ENCODE data around the gene C12orf56.
"Not testable (repeated sequence)": the region's sequence is repeated elsewhere in the genome, so short reads cannot be mapped to it uniquely, and the experiment has no call there.

The C12orf56 gene

DNA sequence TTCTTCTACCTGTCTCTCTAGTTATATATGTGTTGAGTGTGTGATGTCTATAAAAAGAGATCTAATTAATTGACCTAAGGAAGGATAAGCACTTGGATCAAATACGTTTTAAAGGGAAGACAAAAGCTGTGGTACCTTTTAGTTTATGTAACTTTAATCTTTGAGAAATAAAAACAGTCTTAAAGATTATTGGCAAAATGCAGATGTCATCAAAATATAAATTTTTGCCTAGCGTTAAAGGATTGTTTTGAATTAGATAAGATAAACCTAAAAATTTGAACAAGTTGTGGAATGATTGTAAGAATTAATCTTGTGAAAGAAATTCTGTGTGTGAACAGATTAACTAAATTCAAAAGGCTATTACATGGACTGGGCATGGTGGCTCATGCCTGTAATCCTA, 42.9 kb downstream of the C12orf56 start:
- H3K27ac ChIP-seq (ENCODE audit: low read depth, low read length): no peak overlapping the region
- no peak overlapping the region for H3K4me3 ChIP-seq (ENCODE audit: low read depth in 1 of 5, low read length in 5 of 5)
- no peaks in the 10 kb centered on the region for H3K36me3 ChIP-seq (ENCODE audit: control insufficient read depth in 5 of 5, insufficient read depth in 5 of 5, low read length in 5 of 5)
- no peaks in the 10 kb centered on the region for H3K27me3 ChIP-seq (ENCODE audit: control insufficient read depth in 5 of 5, insufficient read depth in 4 of 5, low read length in 5 of 5)
- H3K9ac ChIP-seq (ENCODE audit: low read length in 5 of 5): no peak overlapping the region
- H3K9me3 ChIP-seq (ENCODE audit: control insufficient read depth in 5 of 5, low read length in 5 of 5): peaks cover 0 to 13% (median 5%) of the 10 kb centered on the region in 5 donors
- no peaks in the 10 kb centered on the region for H3K4me1 ChIP-seq (ENCODE audit: control insufficient read depth in 5 of 5, insufficient read depth in 5 of 5, low read length in 5 of 5)

DNA sequence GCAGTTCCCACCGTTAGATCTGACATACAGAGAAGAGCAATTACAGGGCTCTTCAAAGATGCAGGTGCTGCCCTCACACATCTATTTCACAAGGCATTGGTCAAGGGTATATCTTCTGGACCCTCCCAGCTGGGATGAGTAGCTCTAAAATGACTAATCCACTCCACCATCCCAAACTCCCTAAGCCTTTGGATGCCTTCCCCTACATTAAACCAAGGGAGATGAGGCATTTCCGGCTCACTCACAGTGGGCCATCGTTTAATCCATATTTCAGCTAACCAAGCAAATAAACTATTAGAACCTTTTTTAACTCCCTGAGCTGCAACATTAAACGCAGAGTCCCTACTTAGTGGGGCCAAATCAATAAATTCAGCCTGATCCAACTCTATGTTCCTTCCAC, 45.9 kb downstream of the C12orf56 start:
- not testable (repeated sequence) for H3K4me1 ChIP-seq (ENCODE audit: control insufficient read depth in 5 of 5, insufficient read depth in 5 of 5, low read length in 5 of 5); H3K27me3 ChIP-seq (ENCODE audit: control insufficient read depth in 5 of 5, insufficient read depth in 4 of 5, low read length in 5 of 5); H3K36me3 ChIP-seq (ENCODE audit: control insufficient read depth in 5 of 5, insufficient read depth in 5 of 5, low read length in 5 of 5); H3K4me3 ChIP-seq (ENCODE audit: low read depth in 1 of 5, low read length in 5 of 5); H3K9ac ChIP-seq (ENCODE audit: low read length in 5 of 5); H3K27ac ChIP-seq (ENCODE audit: low read depth, low read length)
- H3K9me3 ChIP-seq (ENCODE audit: control insufficient read depth in 5 of 5, low read length in 5 of 5): peaks cover 0 to 13% (median 0%) of the 10 kb centered on the region in 5 donors

DNA sequence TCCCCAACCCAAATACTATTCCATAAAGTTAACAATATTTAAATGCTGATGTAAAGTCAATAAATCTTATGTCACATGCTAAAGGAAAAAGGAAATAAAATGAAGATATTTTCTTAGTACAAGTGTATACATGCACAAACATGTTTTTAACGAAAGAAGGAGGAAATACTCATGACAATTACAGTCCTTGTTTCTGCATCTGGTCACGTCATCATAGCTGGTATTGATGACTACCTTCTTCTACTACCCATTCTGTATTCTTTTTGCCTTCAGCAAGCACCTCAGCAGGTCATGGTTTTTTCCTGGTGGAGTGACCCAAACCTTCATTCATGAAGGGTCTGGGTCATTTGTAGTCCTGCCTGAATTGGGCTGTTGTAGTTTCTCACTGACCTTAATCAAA, 50.0 kb downstream of the C12orf56 start:
- H3K4me1 ChIP-seq (ENCODE audit: control insufficient read depth in 5 of 5, insufficient read depth in 5 of 5, low read length in 5 of 5): not testable (repeated sequence)

DNA sequence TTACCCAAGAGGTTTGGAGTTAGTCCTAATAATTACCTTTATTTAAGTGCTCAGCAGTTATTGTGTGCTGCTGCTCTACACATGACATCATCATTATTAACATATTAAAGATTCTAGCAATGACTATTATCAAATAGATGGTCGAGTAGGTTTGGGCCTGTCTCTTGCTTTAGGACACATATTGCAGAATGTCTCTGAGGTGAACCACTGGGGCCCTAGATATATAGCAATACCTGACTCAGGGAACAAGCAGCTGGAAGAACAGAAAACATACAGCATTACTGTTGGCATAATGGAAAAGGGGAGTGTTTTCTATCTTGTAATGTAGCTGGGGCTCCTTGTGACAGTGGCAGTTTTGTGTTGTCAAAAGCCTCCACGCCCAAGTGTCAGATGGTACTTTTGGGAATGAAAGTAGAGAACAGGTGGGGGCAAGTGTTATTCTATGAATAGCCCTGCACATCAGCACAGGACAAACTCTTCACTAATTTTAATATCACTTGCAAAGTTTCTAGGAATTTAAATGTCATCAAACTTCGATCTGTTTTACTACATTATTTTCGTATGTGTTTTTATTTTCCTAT, 54.6 kb downstream of the C12orf56 start:
- H3K4me1 ChIP-seq (ENCODE audit: control insufficient read depth in 5 of 5, insufficient read depth in 5 of 5, low read length in 5 of 5): no peaks in the 10 kb centered on the region
- no peak overlapping the region for H3K9ac ChIP-seq (ENCODE audit: low read length in 5 of 5)
- no peaks in the 10 kb centered on the region for H3K36me3 ChIP-seq (ENCODE audit: control insufficient read depth in 5 of 5, insufficient read depth in 5 of 5, low read length in 5 of 5)
- H3K9me3 ChIP-seq (ENCODE audit: control insufficient read depth in 5 of 5, low read length in 5 of 5): no peaks in the 10 kb centered on the region
- no peak overlapping the region for H3K4me3 ChIP-seq (ENCODE audit: low read depth in 1 of 5, low read length in 5 of 5)
- H3K27ac ChIP-seq (ENCODE audit: low read depth, low read length): no peak overlapping the region
- no peaks in the 10 kb centered on the region for H3K27me3 ChIP-seq (ENCODE audit: control insufficient read depth in 5 of 5, insufficient read depth in 4 of 5, low read length in 5 of 5)

More for the DNA sequence above, 50.0 kb downstream of the C12orf56 start:
- H3K4me3 ChIP-seq (ENCODE audit: low read depth in 1 of 5, low read length in 5 of 5); H3K27me3 ChIP-seq (ENCODE audit: control insufficient read depth in 5 of 5, insufficient read depth in 4 of 5, low read length in 5 of 5); H3K36me3 ChIP-seq (ENCODE audit: control insufficient read depth in 5 of 5, insufficient read depth in 5 of 5, low read length in 5 of 5); H3K27ac ChIP-seq (ENCODE audit: low read depth, low read length); H3K9ac ChIP-seq (ENCODE audit: low read length in 5 of 5): not testable (repeated sequence)
- peaks cover 0 to 13% (median 0%) of the 10 kb centered on the region in 5 donors for H3K9me3 ChIP-seq (ENCODE audit: control insufficient read depth in 5 of 5, low read length in 5 of 5)

DNA sequence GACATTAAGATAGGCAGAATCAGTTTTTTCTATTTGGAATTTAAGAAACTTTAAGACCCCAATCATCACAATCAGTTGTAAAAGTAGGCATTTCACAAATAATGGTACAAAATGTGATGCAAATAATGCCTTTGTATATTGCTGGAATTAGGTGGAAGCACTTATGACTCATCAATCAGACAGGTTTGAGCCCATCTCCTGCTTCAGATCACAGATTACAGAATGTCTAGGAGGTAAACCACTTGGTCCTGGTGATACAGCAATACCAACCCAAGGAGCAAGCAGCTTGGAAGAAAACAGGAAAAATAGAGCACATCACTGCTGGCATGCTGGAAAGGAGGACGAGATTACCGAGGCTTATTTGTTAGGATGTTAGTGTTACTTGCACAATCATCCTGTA, 57.6 kb downstream of the C12orf56 start:
- Histone ChIP-seq H3K9ac (ENCODE audit: low read length in 5 of 5) (no peak overlapping the region), H3K27me3 (ENCODE audit: control insufficient read depth in 5 of 5, insufficient read depth in 4 of 5, low read length in 5 of 5) (no peaks in the 10 kb centered on the region), H3K4me1 (ENCODE audit: control insufficient read depth in 5 of 5, insufficient read depth in 5 of 5, low read length in 5 of 5) (no peaks in the 10 kb centered on the region), H3K4me3 (ENCODE audit: low read depth in 1 of 5, low read length in 5 of 5) (no peak overlapping the region), H3K9me3 (ENCODE audit: control insufficient read depth in 5 of 5, low read length in 5 of 5) (no peaks in the 10 kb centered on the region), H3K27ac (ENCODE audit: low read depth, low read length) (no peak overlapping the region), H3K36me3 (ENCODE audit: control insufficient read depth in 5 of 5, insufficient read depth in 5 of 5, low read length in 5 of 5) (no peaks in the 10 kb centered on the region)

DNA sequence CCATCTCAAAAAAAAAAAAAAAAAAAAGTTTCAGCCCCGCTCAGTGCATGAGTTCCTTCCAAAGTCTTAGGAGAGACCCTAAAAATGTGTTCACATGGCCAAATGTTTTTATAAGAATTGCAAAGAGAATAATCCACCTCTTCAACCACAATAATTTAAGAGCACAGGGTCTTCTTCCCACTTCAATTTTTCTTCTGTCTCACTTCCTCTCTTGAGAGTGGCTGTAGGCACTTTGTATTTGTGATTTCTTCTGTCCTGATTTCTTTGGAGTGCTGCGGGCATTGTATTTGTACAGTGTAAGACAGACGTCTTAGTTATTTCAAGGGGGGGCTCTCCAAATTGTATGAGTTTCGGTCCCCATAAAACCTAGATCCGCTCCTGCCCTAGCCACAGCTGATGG, 58.3 kb downstream of the C12orf56 start:
- H3K9ac ChIP-seq (ENCODE audit: low read length in 5 of 5): no peak overlapping the region
- H3K4me3 ChIP-seq (ENCODE audit: low read depth in 1 of 5, low read length in 5 of 5): no peak overlapping the region
- H3K27ac ChIP-seq (ENCODE audit: low read depth, low read length): no peak overlapping the region
- H3K27me3 ChIP-seq (ENCODE audit: control insufficient read depth in 5 of 5, insufficient read depth in 4 of 5, low read length in 5 of 5): no peaks in the 10 kb centered on the region
- no peaks in the 10 kb centered on the region for H3K9me3 ChIP-seq (ENCODE audit: control insufficient read depth in 5 of 5, low read length in 5 of 5)
- no peaks in the 10 kb centered on the region for H3K36me3 ChIP-seq (ENCODE audit: control insufficient read depth in 5 of 5, insufficient read depth in 5 of 5, low read length in 5 of 5)
- no peaks in the 10 kb centered on the region for H3K4me1 ChIP-seq (ENCODE audit: control insufficient read depth in 5 of 5, insufficient read depth in 5 of 5, low read length in 5 of 5)

DNA sequence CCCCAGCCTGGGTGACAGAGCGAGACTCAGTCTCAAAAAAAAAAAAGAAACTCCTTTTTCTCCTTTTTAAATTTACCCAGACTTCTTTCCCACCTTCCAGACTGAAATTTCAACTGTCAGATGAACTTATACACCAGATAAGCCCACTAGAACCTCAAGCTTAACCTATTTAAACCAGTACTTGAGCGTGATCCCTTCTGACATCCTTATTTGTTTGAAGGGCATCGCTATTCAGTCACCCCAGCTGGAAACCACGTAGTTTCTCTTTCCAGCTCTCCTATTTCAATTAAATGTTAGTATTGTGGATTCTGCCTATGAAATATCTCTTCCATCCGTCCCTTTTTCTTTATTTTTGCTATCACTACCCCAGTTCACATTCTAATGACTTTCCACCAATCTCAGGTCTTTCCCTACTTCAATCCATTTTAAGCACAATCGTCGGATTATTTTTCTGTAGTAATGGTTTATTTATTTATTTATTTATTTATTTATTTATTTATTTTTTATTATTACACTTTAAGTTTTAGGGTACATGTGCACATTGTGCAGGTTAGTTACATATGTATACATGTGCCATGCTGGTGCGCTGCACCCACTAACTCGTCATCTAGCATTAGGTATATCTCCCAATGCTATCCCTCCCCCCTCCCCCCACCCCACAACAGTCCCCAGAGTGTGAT, 61.4 kb downstream of the C12orf56 start:
- H3K27ac ChIP-seq (ENCODE audit: low read depth, low read length); H3K4me3 ChIP-seq (ENCODE audit: low read depth in 1 of 5, low read length in 5 of 5); H3K36me3 ChIP-seq (ENCODE audit: control insufficient read depth in 5 of 5, insufficient read depth in 5 of 5, low read length in 5 of 5); H3K9me3 ChIP-seq (ENCODE audit: control insufficient read depth in 5 of 5, low read length in 5 of 5); H3K9ac ChIP-seq (ENCODE audit: low read length in 5 of 5); H3K4me1 ChIP-seq (ENCODE audit: control insufficient read depth in 5 of 5, insufficient read depth in 5 of 5, low read length in 5 of 5); H3K27me3 ChIP-seq (ENCODE audit: control insufficient read depth in 5 of 5, insufficient read depth in 4 of 5, low read length in 5 of 5): not testable (repeated sequence)

DNA sequence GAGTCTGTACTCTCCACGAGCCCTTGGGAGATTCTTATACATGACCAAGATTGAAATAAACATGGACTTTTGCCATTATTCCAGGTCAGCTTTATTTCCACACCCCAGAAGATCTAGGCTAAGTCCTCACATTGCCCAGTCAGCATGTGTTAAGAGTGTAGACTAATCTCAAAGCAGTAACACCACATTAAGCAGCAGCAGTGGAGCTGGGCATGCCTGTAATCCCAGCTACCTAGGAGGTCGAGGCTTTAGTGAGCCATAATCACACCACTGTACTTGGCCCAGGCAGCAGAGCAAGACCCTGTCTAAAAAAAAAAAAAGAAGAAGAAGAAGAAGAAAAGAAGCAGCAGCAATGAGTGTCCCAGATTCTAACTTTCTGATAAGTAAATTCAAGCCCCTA, 65.5 kb downstream of the C12orf56 start:
- Histone ChIP-seq H3K27me3 (ENCODE audit: control insufficient read depth in 5 of 5, insufficient read depth in 4 of 5, low read length in 5 of 5) (no peaks in the 10 kb centered on the region), H3K4me3 (ENCODE audit: low read depth in 1 of 5, low read length in 5 of 5) (no peak overlapping the region), H3K9ac (ENCODE audit: low read length in 5 of 5) (no peak overlapping the region), H3K9me3 (ENCODE audit: control insufficient read depth in 5 of 5, low read length in 5 of 5) (no peaks in the 10 kb centered on the region), H3K27ac (ENCODE audit: low read depth, low read length) (no peak overlapping the region), H3K36me3 (ENCODE audit: control insufficient read depth in 5 of 5, insufficient read depth in 5 of 5, low read length in 5 of 5) (no peaks in the 10 kb centered on the region), H3K4me1 (ENCODE audit: control insufficient read depth in 5 of 5, insufficient read depth in 5 of 5, low read length in 5 of 5) (no peaks in the 10 kb centered on the region)

DNA sequence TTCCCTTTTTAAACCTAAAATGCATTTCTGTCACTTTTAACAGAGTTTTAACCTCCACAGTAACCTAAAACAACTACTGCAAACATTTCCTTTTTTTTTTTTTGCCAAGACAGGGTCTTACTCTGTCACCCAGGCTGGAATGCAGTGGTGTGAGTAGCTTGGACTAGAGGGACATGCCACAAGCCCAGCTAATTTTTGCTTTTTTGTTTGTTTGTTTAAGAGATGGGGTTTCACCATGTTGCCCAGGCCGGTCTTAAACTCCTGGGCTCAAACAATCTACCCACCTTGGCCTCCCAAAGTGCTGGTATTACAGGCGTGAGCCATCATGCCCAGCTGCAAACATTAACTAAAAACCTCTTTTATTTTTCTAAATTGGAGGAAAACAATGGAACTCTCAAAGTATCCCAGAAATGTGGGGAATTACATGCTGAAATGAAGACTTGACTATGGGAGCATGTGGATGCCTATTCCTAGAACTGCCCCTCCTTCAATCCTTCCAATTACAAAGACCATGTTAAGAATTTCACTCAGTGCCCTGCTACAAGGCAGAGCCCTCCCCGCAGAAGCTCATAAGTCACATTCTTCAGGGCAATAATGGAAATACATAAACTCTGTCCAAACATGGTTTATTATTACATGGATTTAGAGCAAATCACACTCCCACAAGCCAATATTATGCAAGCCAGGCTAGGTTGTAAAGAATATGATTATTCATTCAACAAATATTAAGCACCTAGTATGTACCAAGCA, 66.9 kb downstream of the C12orf56 start:
- H3K27ac ChIP-seq (ENCODE audit: low read depth, low read length): no peak overlapping the region
- no peak overlapping the region for H3K4me3 ChIP-seq (ENCODE audit: low read depth in 1 of 5, low read length in 5 of 5)
- no peaks in the 10 kb centered on the region for H3K27me3 ChIP-seq (ENCODE audit: control insufficient read depth in 5 of 5, insufficient read depth in 4 of 5, low read length in 5 of 5)
- H3K4me1 ChIP-seq (ENCODE audit: control insufficient read depth in 5 of 5, insufficient read depth in 5 of 5, low read length in 5 of 5): peaks cover 0 to 4% (median 3%) of the 10 kb centered on the region in 5 donors
- H3K36me3 ChIP-seq (ENCODE audit: control insufficient read depth in 5 of 5, insufficient read depth in 5 of 5, low read length in 5 of 5): no peaks in the 10 kb centered on the region
- H3K9ac ChIP-seq (ENCODE audit: low read length in 5 of 5): no peak overlapping the region
- H3K9me3 ChIP-seq (ENCODE audit: control insufficient read depth in 5 of 5, low read length in 5 of 5): no peaks in the 10 kb centered on the region

DNA sequence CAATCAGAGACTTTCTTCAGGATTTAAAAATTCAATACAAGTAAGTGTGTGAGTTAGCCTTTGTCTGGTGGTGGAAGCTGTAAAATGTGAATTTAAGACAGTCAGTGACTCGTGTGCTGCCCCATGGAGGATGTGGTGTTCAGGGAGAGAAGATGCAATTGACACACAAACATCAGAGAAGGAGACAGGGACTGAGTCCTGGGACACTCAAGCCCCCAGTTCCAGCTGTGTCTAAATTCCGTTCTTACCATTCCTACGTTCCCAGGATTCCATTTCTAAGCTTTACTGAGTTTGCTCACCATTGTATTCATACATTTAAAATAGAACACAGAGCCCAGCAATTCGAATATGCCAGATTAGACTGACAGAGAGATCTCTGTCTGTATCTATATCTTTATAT, 67.6 kb downstream of the C12orf56 start:
- no peak overlapping the region for H3K4me3 ChIP-seq (ENCODE audit: low read depth in 1 of 5, low read length in 5 of 5)
- H3K4me1 ChIP-seq (ENCODE audit: control insufficient read depth in 5 of 5, insufficient read depth in 5 of 5, low read length in 5 of 5): peaks cover 0 to 8% (median 7%) of the 10 kb centered on the region in 5 donors
- H3K9ac ChIP-seq (ENCODE audit: low read length in 5 of 5): no peak overlapping the region

More for the DNA sequence above, 67.6 kb downstream of the C12orf56 start:
- Histone ChIP-seq H3K27ac (ENCODE audit: low read depth, low read length) (no peak overlapping the region), H3K27me3 (ENCODE audit: control insufficient read depth in 5 of 5, insufficient read depth in 4 of 5, low read length in 5 of 5) (no peaks in the 10 kb centered on the region), H3K36me3 (ENCODE audit: control insufficient read depth in 5 of 5, insufficient read depth in 5 of 5, low read length in 5 of 5) (no peaks in the 10 kb centered on the region), H3K9me3 (ENCODE audit: control insufficient read depth in 5 of 5, low read length in 5 of 5) (no peaks in the 10 kb centered on the region)

Measured in subcutaneous abdominal adipose tissue (tissue), 5 donors.